GM19099 (cell line): ENCODE measurements around the gene LAMA1.

ENCODE experiments used
- POLR2A ChIP-seq: IDR thresholded peaks from 3 replicates; pipeline ENCODE4 v1.6.1; 2011; ENCODE audit warnings: low read depth; ENCODE audit not compliant: insufficient read length; ENCODE audit errors: extremely low read depth

Gene LAMA1

GRCh38 chr18:6961331-6961730 is 156.3 kb downstream of the LAMA1 start:
- no peak for TF ChIP-seq POLR2A

GRCh38 chr18:6960656-6961055 is 156.9 kb downstream of the LAMA1 start:
- no peak for TF ChIP-seq POLR2A

GRCh38 chr18:6960124-6960523 is 157.5 kb downstream of the LAMA1 start:
- TF ChIP-seq POLR2A, result no peak

- TF ChIP-seq POLR2A, result no peak
Observed at GRCh38 chr18:6959110-6959509, 158.5 kb downstream of the LAMA1 start.

GRCh38 chr18:6956999-6957398 is 160.6 kb downstream of the LAMA1 start:
- TF ChIP-seq POLR2A, result no peak

GRCh38 chr18:6956495-6956894 is 161.1 kb downstream of the LAMA1 start:
- TF ChIP-seq POLR2A, result no peak

GRCh38 chr18:6955304-6955703 is 162.3 kb downstream of the LAMA1 start:
- TF ChIP-seq POLR2A, result no peak

- TF ChIP-seq POLR2A, result no peak
Observed at GRCh38 chr18:6954501-6954900, 163.1 kb downstream of the LAMA1 start.

- TF ChIP-seq POLR2A, result no peak
Observed at GRCh38 chr18:6951336-6952090, 166.1 kb downstream of the LAMA1 start.

GRCh38 chr18:6950641-6951040 is 167.0 kb downstream of the LAMA1 start:
- no peak for TF ChIP-seq POLR2A

- no peak for TF ChIP-seq POLR2A
Observed at GRCh38 chr18:6949800-6950586, 167.6 kb downstream of the LAMA1 start.

GRCh38 chr18:6948281-6949055 is 169.1 kb downstream of the LAMA1 start:
- TF ChIP-seq POLR2A, result no peak

- no peak for TF ChIP-seq POLR2A
Observed at GRCh38 chr18:6947338-6948030, 170.1 kb downstream of the LAMA1 start.

- no peak for TF ChIP-seq POLR2A
Observed at GRCh38 chr18:6943143-6943542, 174.5 kb downstream of the LAMA1 start.

GRCh38 chr18:6942742-6943141 is 174.9 kb downstream of the LAMA1 start:
- TF ChIP-seq POLR2A, result no peak
